K562 (cell line): ENCODE results near the gene METTL25B. TPM values are rescaled to one million over a fixed set of nuclear protein-coding genes. Genes with fewer than 3 reads are reported as not detected.
A peak's percentile ranks its signal among the peaks of the same experiment; 100 is the strongest.

Experiments
- ARHGAP35 ChIP-seq: fragments of 450-650 bp; IDR thresholded peaks from 2 replicates; pipeline ENCODE4 v1.6.1; 2018; ENCODE audit not compliant: partially characterized antibody
- CHD4 ChIP-seq: fragments of 200-600 bp; sonication (generic); IDR thresholded peaks from 3 replicates; pipeline ENCODE4 v1.6.1; 2012; ENCODE audit warnings: low read depth, mild to moderate bottlenecking, mixed read lengths, low read length, inconsistent platforms; ENCODE audit not compliant: insufficient read depth, insufficient replicate concordance, poor library complexity, severe bottlenecking
- ETV1 ChIP-seq: fragments of 450-650 bp; conservative IDR thresholded peaks from 2 replicates; pipeline ENCODE4 v1.6.1; 2016; ENCODE audit warnings: missing genetic modification characterization, control low read depth, low read depth, missing compliant biosample characterization
- MAFG ChIP-seq: fragments of 450-650 bp; conservative IDR thresholded peaks from 2 replicates; pipeline ENCODE4 v1.6.1; 2016; ENCODE audit warnings: missing genetic modification characterization, missing compliant biosample characterization
- MEF2A ChIP-seq: IDR thresholded peaks from 2 replicates; pipeline ENCODE4 v1.6.1; 2011; ENCODE audit warnings: low read depth, mild to moderate bottlenecking, low read length, moderate library complexity; ENCODE audit not compliant: control insufficient read depth
- NCOA1 ChIP-seq: fragments of 450-650 bp; IDR thresholded peaks from 2 replicates; pipeline ENCODE4 v1.6.1; 2016; ENCODE audit warnings: low read depth
- NFIX ChIP-seq: fragments of 250-450 bp; sonication (Bioruptor Pico); IDR thresholded peaks from 2 replicates; pipeline ENCODE4 v1.4.0; 2020; ENCODE audit warnings: low read depth, mild to moderate bottlenecking, moderate library complexity
- PTTG1 ChIP-seq: fragments of 450-650 bp; IDR thresholded peaks from 2 replicates; pipeline ENCODE4 v1.6.1; 2016; ENCODE audit warnings: low read depth, mild to moderate bottlenecking, missing genetic modification characterization, missing compliant biosample characterization
- PYGO2 ChIP-seq: fragments of 450-650 bp; IDR thresholded peaks from 2 replicates; pipeline ENCODE4 v1.6.1; 2016; ENCODE audit warnings: mild to moderate bottlenecking, missing genetic modification characterization, moderate library complexity, missing compliant biosample characterization
- RCOR1 ChIP-seq, 2 experiments: IDR thresholded peaks; 2 replicates each; pipeline ENCODE4 v1.6.1; 2012; ENCODE audit warnings: low read depth in 2 of 2, low read length in 2 of 2, borderline replicate concordance in 1 of 2, improper control_type of control experiment in 1 of 2
- SRSF9 ChIP-seq: fragments of 200-400 bp; formaldehyde crosslinking; IDR thresholded peaks from 2 replicates; pipeline ENCODE4 v1.6.1; 2017; ENCODE audit warnings: low read depth, low read length, borderline replicate concordance
- TAL1 ChIP-seq: fragments of 450-650 bp; IDR thresholded peaks from 2 replicates; pipeline ENCODE4 v1.6.1; 2016; ENCODE audit warnings: mild to moderate bottlenecking
- U2AF2 ChIP-seq: fragments of 200-400 bp; formaldehyde crosslinking; optimal IDR thresholded peaks from 2 replicates; pipeline ENCODE3; 2017; ENCODE audit warnings: low read depth, mild to moderate bottlenecking, low read length
- XRCC3 ChIP-seq: fragments of 450-650 bp; IDR thresholded peaks from 2 replicates; pipeline ENCODE4 v1.6.1; 2017; ENCODE audit warnings: mild to moderate bottlenecking, moderate library complexity
- ZBTB1 ChIP-seq: sonication (generic); formaldehyde crosslinking; IDR thresholded peaks from 2 replicates; pipeline ENCODE4 v1.8.1; 2023; ENCODE audit warnings: missing genetic modification reagents, low read depth, mild to moderate bottlenecking, borderline replicate concordance
- ZNF174 ChIP-seq: fragments of 250-450 bp; sonication (Bioruptor Pico); IDR thresholded peaks from 2 replicates; pipeline ENCODE4 v1.4.0; 2020; ENCODE audit warnings: mild to moderate bottlenecking
- ZZZ3 ChIP-seq: fragments of 450-650 bp; IDR thresholded peaks from 2 replicates; pipeline ENCODE4 v1.6.1; 2016; ENCODE audit warnings: antibody characterized with exemption, mild to moderate bottlenecking, moderate library complexity
- polyA plus RNA-seq, 8 experiments: library from polyadenylated mRNA; depleted of rRNA in 4 of 8; stranded (reverse) in 5 of 8; unstranded in 3 of 8; fragments of >200 nt; fragmentation: Nextera tagmentation in 2 of 8; fragmentation: Illumina TruSeq in 1 of 8; extraction: Ambion mirVana in 2 of 8; extraction: Trizol in 1 of 8; gene quantifications; 2 replicates each; pipeline versions ENCODE4 v1.2.1 to v1.2.3, GENCODE V29; 2011 to 2014; ENCODE audit warnings: inconsistent platforms in 1 of 8, missing spikeins in 1 of 8
- total RNA-seq, 7 experiments: library from RNA; depleted of rRNA in 6 of 7; stranded (reverse); fragments of >200 nt in 6 of 7; fragmentation: Illumina TruSeq in 2 of 7; extraction: Trizol in 2 of 7; gene quantifications; 2 replicates each; pipeline versions ENCODE4 v1.2.1 to v1.2.3, GENCODE V29; 2011 to 2021; ENCODE audit warnings: low replicate concordance in 1 of 7
- TF ChIP-seq, protein P1 (sequence below): sonication (generic); formaldehyde crosslinking; IDR thresholded peaks from 2 replicates; pipeline ENCODE4 v1.8.0; 2022; ENCODE audit warnings: mild to moderate bottlenecking, missing genetic modification reagents
- TF ChIP-seq, protein P2 (sequence below): fragments of 250-450 bp; sonication (Bioruptor Pico); IDR thresholded peaks from 2 replicates; pipeline ENCODE4 v1.4.0; 2020; ENCODE audit warnings: borderline replicate concordance
- TF ChIP-seq, protein P3 (sequence below): fragments of 450-650 bp; IDR thresholded peaks from 2 replicates; pipeline ENCODE4 v1.6.1; 2017; ENCODE audit warnings: antibody characterized with exemption

METTL25B gene
- total and polyA plus RNA-seq, 9 of the 15 experiments (the other 6 are each of a cell fraction or from before 2014, with no cell fraction given), result 7.7 to 48.3 (median 33.1) TPM

DNA sequence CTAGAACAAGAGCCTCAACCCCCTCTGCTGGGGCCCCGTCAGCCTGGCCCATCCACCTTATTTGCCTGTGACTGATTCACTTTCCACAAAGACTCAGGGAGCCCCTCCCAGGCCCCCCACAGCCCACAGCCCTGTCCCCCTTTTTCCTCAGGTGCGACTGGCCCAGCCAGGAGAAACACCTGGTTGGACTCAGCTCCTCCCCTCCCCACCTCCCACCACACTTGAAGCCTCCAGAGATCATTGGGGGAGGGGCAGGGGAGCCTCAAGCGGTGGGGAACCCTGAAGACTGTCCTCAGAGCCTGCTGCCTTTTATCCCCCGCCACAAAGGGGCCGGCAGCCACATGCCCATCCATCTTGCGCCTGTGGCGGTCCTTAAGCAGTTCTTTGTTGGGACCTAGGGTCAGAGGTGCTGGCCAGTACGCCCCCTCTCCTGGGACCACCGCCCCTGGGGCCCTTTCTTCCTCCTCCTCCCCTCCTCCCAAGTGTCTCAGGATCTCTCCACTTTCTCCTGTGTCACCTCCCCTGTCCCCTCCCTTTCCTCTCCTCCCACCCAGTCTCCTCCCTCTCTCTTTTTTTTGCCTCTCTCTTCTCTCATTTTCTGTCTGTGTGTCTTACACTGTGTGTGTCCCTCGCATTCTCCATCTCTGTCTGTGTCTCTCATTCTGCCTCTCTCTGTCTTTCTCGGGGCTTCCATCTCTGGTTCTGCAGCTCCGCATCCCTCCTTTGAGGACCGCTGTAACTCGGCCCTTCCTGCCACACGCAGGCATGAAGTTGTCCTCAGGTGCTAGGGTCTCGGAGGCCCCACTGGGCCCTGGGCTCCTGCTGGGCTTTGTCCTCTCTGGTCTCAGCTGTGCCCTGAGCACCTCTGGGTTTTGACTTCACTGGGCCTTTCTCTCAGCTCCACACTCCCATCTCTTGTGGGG lies 35.1 kb upstream of the METTL25B start (continued):
- TF ChIP-seq, protein P1, sequence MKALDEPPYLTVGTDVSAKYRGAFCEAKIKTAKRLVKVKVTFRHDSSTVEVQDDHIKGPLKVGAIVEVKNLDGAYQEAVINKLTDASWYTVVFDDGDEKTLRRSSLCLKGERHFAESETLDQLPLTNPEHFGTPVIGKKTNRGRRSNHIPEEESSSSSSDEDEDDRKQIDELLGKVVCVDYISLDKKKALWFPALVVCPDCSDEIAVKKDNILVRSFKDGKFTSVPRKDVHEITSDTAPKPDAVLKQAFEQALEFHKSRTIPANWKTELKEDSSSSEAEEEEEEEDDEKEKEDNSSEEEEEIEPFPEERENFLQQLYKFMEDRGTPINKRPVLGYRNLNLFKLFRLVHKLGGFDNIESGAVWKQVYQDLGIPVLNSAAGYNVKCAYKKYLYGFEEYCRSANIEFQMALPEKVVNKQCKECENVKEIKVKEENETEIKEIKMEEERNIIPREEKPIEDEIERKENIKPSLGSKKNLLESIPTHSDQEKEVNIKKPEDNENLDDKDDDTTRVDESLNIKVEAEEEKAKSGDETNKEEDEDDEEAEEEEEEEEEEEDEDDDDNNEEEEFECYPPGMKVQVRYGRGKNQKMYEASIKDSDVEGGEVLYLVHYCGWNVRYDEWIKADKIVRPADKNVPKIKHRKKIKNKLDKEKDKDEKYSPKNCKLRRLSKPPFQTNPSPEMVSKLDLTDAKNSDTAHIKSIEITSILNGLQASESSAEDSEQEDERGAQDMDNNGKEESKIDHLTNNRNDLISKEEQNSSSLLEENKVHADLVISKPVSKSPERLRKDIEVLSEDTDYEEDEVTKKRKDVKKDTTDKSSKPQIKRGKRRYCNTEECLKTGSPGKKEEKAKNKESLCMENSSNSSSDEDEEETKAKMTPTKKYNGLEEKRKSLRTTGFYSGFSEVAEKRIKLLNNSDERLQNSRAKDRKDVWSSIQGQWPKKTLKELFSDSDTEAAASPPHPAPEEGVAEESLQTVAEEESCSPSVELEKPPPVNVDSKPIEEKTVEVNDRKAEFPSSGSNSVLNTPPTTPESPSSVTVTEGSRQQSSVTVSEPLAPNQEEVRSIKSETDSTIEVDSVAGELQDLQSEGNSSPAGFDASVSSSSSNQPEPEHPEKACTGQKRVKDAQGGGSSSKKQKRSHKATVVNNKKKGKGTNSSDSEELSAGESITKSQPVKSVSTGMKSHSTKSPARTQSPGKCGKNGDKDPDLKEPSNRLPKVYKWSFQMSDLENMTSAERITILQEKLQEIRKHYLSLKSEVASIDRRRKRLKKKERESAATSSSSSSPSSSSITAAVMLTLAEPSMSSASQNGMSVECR (CRISPR knock-in tag), result no peak
- TF ChIP-seq ARHGAP35 (peak; percentile 37), TAL1 (no peak; the same call in 1 of the 2 replicates), ZNF174 (no peak), MEF2A (no peak), U2AF2 (no peak), ZZZ3 (no peak), SRSF9 (no peak), MAFG (tag) (no peak), ZBTB1 (CRISPR knock-in tag) (no peak), XRCC3 (no peak), ETV1 (tag) (no peak), PYGO2 (tag) (no peak), PTTG1 (tag) (no peak), RCOR1 (IDR thresholded peaks at IDR 0.05; ENCODE audit: borderline replicate concordance in 1 of 2, low read depth in 2 of 2, low read length in 2 of 2) (peak in 1 of 2 experiments; percentile 6; a peak in 1 of 4 replicates), NCOA1 (no peak; the same call in 1 of the 2 replicates), NFIX (no peak), CHD4 (no peak)
- TF ChIP-seq, protein P2, sequence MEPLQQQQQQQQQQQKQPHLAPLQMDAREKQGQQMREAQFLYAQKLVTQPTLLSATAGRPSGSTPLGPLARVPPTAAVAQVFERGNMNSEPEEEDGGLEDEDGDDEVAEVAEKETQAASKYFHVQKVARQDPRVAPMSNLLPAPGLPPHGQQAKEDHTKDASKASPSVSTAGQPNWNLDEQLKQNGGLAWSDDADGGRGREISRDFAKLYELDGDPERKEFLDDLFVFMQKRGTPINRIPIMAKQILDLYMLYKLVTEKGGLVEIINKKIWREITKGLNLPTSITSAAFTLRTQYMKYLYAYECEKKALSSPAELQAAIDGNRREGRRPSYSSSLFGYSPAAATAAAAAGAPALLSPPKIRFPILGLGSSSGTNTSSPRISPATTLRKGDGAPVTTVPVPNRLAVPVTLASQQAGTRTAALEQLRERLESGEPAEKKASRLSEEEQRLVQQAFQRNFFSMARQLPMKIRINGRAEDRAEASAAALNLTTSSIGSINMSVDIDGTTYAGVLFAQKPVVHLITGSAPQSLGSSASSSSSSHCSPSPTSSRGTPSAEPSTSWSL (CRISPR knock-in tag), result 0 out of 2 replicates have a peak, but pooled peaks have one; percentile 2
- TF ChIP-seq, protein P3, sequence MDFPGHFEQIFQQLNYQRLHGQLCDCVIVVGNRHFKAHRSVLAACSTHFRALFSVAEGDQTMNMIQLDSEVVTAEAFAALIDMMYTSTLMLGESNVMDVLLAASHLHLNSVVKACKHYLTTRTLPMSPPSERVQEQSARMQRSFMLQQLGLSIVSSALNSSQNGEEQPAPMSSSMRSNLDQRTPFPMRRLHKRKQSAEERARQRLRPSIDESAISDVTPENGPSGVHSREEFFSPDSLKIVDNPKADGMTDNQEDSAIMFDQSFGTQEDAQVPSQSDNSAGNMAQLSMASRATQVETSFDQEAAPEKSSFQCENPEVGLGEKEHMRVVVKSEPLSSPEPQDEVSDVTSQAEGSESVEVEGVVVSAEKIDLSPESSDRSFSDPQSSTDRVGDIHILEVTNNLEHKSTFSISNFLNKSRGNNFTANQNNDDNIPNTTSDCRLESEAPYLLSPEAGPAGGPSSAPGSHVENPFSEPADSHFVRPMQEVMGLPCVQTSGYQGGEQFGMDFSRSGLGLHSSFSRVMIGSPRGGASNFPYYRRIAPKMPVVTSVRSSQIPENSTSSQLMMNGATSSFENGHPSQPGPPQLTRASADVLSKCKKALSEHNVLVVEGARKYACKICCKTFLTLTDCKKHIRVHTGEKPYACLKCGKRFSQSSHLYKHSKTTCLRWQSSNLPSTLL, result no peak
